Measurements from ENCODE around the gene CHI3L1.

The CHI3L1 gene

DNA sequence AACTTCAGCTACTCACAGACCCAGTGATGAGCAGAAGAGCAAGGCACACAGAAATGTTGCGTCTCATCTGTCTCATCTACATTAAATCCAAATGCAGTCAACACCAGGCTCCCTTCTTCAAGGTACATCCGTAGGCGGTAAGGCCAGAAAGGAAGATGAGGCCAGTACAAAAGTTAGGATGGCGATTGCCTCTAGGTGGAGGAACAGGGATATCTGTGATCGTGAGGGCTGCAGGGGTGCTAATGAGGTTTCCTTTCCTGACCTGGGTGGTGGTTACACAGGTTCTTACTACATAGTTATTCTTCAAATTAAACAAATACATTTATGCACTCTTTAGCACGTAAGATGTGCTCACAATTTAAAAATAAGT lies 9.5 kb downstream of the CHI3L1 start:
- no peak overlapping the region for H3K4me3 ChIP-seq (ENCODE audit: low read depth, low read length)
- TF ChIP-seq, protein P1, sequence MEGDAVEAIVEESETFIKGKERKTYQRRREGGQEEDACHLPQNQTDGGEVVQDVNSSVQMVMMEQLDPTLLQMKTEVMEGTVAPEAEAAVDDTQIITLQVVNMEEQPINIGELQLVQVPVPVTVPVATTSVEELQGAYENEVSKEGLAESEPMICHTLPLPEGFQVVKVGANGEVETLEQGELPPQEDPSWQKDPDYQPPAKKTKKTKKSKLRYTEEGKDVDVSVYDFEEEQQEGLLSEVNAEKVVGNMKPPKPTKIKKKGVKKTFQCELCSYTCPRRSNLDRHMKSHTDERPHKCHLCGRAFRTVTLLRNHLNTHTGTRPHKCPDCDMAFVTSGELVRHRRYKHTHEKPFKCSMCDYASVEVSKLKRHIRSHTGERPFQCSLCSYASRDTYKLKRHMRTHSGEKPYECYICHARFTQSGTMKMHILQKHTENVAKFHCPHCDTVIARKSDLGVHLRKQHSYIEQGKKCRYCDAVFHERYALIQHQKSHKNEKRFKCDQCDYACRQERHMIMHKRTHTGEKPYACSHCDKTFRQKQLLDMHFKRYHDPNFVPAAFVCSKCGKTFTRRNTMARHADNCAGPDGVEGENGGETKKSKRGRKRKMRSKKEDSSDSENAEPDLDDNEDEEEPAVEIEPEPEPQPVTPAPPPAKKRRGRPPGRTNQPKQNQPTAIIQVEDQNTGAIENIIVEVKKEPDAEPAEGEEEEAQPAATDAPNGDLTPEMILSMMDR (IDR thresholded peaks at IDR 0.05; ENCODE audit: low read depth, low read length) = no peak

DNA sequence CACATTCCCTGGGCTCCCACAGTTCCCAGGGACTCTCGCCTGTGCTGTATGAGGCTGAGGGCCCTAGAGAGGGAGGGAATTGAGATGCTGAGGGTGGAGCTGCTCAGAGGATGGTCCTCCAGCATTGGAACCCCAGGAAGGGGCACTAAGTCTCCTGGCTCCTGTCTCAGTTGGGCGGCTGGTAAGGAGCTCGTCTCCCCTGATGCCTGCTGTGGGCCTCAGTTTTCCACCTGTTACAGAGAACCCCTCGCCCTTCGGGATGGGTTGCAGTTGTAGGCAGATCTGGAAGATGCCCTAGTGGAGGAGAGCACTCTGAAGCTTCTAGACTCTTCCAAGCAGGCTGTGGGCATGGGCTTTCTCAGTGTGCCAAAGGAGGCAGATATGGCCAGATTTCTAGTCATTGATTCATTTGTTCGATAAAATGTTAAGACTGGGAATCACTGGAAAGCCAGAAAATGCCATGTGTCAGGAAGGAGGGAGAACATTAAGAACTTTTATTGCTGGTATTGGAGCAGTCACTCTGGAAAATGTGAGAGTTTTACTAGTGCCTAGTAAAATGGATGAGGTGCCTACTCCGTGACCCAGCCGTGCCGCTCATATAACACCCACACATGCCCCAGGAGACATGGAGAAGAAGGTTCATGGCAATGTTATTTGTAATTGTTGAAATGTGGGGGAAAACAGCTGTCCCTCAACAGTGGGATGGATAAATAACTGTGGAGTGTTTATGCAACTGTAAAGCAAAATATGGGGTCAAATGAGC lies 10.1 kb downstream of the CHI3L1 start:
- H3K4me3 ChIP-seq (ENCODE audit: low read depth, low read length) = no peak overlapping the region
- TF ChIP-seq, protein P1 (IDR thresholded peaks at IDR 0.05; ENCODE audit: low read depth, low read length) = no peak

GRCh38 chr1:203175827-203176241 lies 10.7 kb downstream of the CHI3L1 start:
- no peak overlapping the region for H3K4me3 ChIP-seq (ENCODE audit: low read depth, low read length)
- TF ChIP-seq, protein P1 (IDR thresholded peaks at IDR 0.05; ENCODE audit: low read depth, low read length) = no peak

DNA sequence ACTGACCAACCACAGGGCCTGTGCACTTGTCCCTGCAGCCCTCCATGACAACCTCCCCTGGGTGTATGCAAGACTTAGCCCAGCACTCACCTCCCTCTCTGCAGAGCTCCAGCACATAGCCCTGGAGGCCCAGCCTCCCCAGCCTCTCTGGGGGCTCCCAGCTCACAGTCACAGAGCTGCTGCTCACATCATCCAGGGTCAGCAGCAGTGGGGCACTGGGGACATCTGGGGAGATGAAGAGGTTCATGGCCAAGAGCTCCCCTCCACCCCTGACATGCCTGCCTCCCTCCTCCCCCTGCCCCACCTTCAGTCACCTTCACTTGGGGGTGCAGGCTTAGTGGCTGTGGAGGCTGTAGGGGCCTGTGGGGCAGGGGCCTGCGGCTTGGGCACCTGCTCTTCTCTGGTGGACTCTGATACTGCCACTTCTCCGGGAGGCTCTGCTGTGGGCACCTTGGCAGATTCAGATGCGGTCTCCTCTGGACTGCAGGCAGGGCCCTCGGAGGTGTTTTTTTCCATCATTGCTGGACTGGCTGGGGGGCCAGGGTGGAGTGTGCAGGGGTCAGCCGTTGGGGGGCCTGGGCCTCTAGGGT lies 11.2 kb downstream of the CHI3L1 start, which contains the start of gene MYBPH:
Gene MYBPH, minus strand, starts transcription at position 590 of the 590 bp plus-strand sequence. Its CDS starts 71 bp downstream, at position 519.
- no peak within 1 kb of the TSS for H3K4me3 ChIP-seq (ENCODE audit: low read depth, low read length)
- TF ChIP-seq, protein P1 (IDR thresholded peaks at IDR 0.05; ENCODE audit: low read depth, low read length) = no peak

GRCh38 chr1:203174324-203174985 lies 12.0 kb downstream of the CHI3L1 start:
- TF ChIP-seq, protein P1 (IDR thresholded peaks at IDR 0.05; ENCODE audit: low read depth, low read length) = no peak
- no peak overlapping the region for H3K4me3 ChIP-seq (ENCODE audit: low read depth, low read length)

GRCh38 chr1:203173566-203173965 lies 12.9 kb downstream of the CHI3L1 start:
- TF ChIP-seq, protein P1 (IDR thresholded peaks at IDR 0.05; ENCODE audit: low read depth, low read length) = no peak
- no peak overlapping the region for H3K4me3 ChIP-seq (ENCODE audit: low read depth, low read length)

All from WI38 (cell line).